Measurements from ENCODE around the gene ZNF160. TPM values are rescaled to one million over a fixed set of nuclear protein-coding genes. Genes with fewer than 3 reads are reported as not detected.

ZNF160 gene
- total and polyA plus RNA-seq, 2 of the 4 experiments (the other 2 are of a cell fraction): 22.6 to 26.9 TPM

GRCh38 chr19:53092723-53093122 lies 10.5 kb downstream of the ZNF160 start:
- H3K56ac ChIP-seq (ENCODE audit: extremely low read depth, insufficient read depth, low read length): no peak overlapping the region
- ChIA-PET POLR2A (ENCODE audit: unreplicated experiment) (no interaction called here), CTCF (no interaction called here)
- no peaks in the 10 kb centered on the region for H3K27me3 ChIP-seq (ENCODE audit: control insufficient read depth, insufficient read depth, low read length)
- intact Hi-C loops (cut with micrococcal nuclease) (no loop called here), dilution Hi-C loops (cut with HindIII; ENCODE audit: low sequenced_read_pairs, unreplicated experiment) (no loop called here), in situ Hi-C loops (cut with MboI; ENCODE audit: low sequenced_read_pairs) (no loop called here)
- no peaks in the 10 kb centered on the region for H3K9me3 ChIP-seq (ENCODE audit: control insufficient read depth, insufficient read depth, low read length)
- no TSS peak for BruUV-seq (replicated peaks)
- no peak overlapping the region for H2BK20ac ChIP-seq (ENCODE audit: low read depth, low read length)
- H4K91ac ChIP-seq (ENCODE audit: insufficient read depth, low read depth, low read length): no peak overlapping the region
- H2AK5ac ChIP-seq (ENCODE audit: low read depth, low read length): no peak overlapping the region
- H3K14ac ChIP-seq (replicated peaks; ENCODE audit: low read depth, low read length): no peak overlapping the region
- H2BK120ac ChIP-seq (ENCODE audit: low read depth, low read length): no peak overlapping the region
- no peak overlapping the region for H4K8ac ChIP-seq (ENCODE audit: low read depth in 2 of 2, low read length in 2 of 2)
- H3K9me1 ChIP-seq (ENCODE audit: insufficient read depth, low read length): no peaks in the 10 kb centered on the region
- no peak overlapping the region for H4K5ac ChIP-seq (ENCODE audit: low read depth, low read length)
- no peak overlapping the region for H2BK5ac ChIP-seq (ENCODE audit: low read depth, low read length, poor library complexity, severe bottlenecking)
- H3K4me3 ChIP-seq (ENCODE audit: insufficient read depth, low read depth, low read length): no peak overlapping the region
- ATAC-seq (ENCODE audit: low read depth) (no peak), DNase-seq (no peak)
- H3K4ac ChIP-seq (ENCODE audit: low read depth, low read length): no peak overlapping the region
- no peak overlapping the region for H3K9ac ChIP-seq (ENCODE audit: low read depth, low read length)
- H3K4me2 ChIP-seq (ENCODE audit: low read depth, low read length): no peak overlapping the region
- no peak for TF ChIP-seq NFE2L2 (IDR thresholded peaks at IDR 0.05; ENCODE audit: low read depth, low read length)
- no peak for TF ChIP-seq FOS (IDR thresholded peaks at IDR 0.05; ENCODE audit: low read depth, low read length)
- TF ChIP-seq CEBPB (IDR thresholded peaks at IDR 0.05; ENCODE audit: low read depth, low read length): peak; percentile 82
- no peak for TF ChIP-seq USF2 (IDR thresholded peaks at IDR 0.05; ENCODE audit: low read depth, low read length)
- H3K27ac ChIP-seq (ENCODE audit: insufficient read depth, low read length): no peak overlapping the region
- no peak overlapping the region for H2AK9ac ChIP-seq (replicated peaks; ENCODE audit: low read depth, low read length, poor library complexity)
- no peaks in the 10 kb centered on the region for H3K4me1 ChIP-seq (ENCODE audit: control insufficient read depth, insufficient read depth, low read length)
- 50% methylated on average over 1 of the region's 1 CpG; no CpG with 5 or more reads in 1 of the 2 experiments for WGBS, 2 experiments (ENCODE audit: extremely low coverage in 2 of 2, insufficient read length in 1 of 2)
- H3K23ac ChIP-seq (ENCODE audit: low read depth, low read length): no peak overlapping the region
- H2AFZ ChIP-seq (replicated peaks; ENCODE audit: low read length, poor library complexity): no peak overlapping the region
- H3K36me3 ChIP-seq (ENCODE audit: control insufficient read depth, insufficient read depth, low read length): peaks cover 42% of the 10 kb centered on the region
- H4K20me1 ChIP-seq (ENCODE audit: insufficient read depth, low read length): peaks cover 3% of the 10 kb centered on the region
- no peak overlapping the region for H3K18ac ChIP-seq (ENCODE audit: low read depth, low read length)
- no peak overlapping the region for H2BK15ac ChIP-seq (ENCODE audit: low read depth, low read length)
- peaks cover 24 to 29% of the 10 kb centered on the region in 2 experiments for H3K79me1 ChIP-seq (ENCODE audit: low read depth in 1 of 2, low read length in 2 of 2)
